Ovary (tissue), 9 donors: Measurements from ENCODE around the gene HMGCS2. TPM values are rescaled to one million over a fixed set of nuclear protein-coding genes. Genes with fewer than 3 reads are reported as not detected.

Experiments used
- DNase-seq, 5 donors: peaks; one replicate each; pipeline ENCODE4 v3.0.0-alpha.2; 2019 to 2020
- H3K27ac ChIP-seq, 2 donors: fragments of 200-600 bp; one replicate each; pipeline versions ENCODE4 v1.5.1 to v1.8.0; 2019 to 2022
- H3K27me3 ChIP-seq: fragments of 200-600 bp; one replicate; pipeline ENCODE4 v1.8.0; 2022
- H3K36me3 ChIP-seq: fragments of 200-600 bp; sonication (generic); one replicate; pipeline ENCODE4 v1.5.1; 2019
- H3K4me1 ChIP-seq: one replicate; pipeline ENCODE4 v1.8.1; 2013; ENCODE audit warnings: mild to moderate bottlenecking, moderate library complexity; ENCODE audit not compliant: insufficient read depth
- H3K4me3 ChIP-seq: fragments of 200-600 bp; sonication (generic); one replicate; pipeline ENCODE4 v1.5.1; 2017
- H3K9me3 ChIP-seq, 2 donors: fragments of 200-600 bp in 1 of 2; sonication (generic) in 1 of 2; one replicate each; pipeline versions ENCODE4 v1.5.1 to v1.8.1; 2013 to 2019; ENCODE audit warnings: mild to moderate bottlenecking in 1 of 2, moderate library complexity in 1 of 2
- CTCF ChIP-seq, 3 donors: fragments of 450-650 bp in 2 of 3; fragments of 200-600 bp in 1 of 3; IDR thresholded peaks; one replicate each; pipeline versions ENCODE4 v1.5.1 to v1.8.0; 2016 to 2022; ENCODE audit warnings: antibody characterized with exemption in 3 of 3, mild to moderate bottlenecking in 1 of 3
- EP300 ChIP-seq: sonication (generic); formaldehyde crosslinking; IDR thresholded peaks from one replicate; pipeline ENCODE4 v1.6.1; 2017; ENCODE audit warnings: antibody characterized with exemption
- POLR2A ChIP-seq: fragments of 450-650 bp; IDR thresholded peaks from one replicate; pipeline ENCODE4 v1.6.1; 2017; ENCODE audit warnings: antibody characterized with exemption, mild to moderate bottlenecking, moderate library complexity
- WGBS, 3 donors: extraction: QIAGEN DNeasy Blood & Tissue Kit in 1 of 3; methylation state at CpG; one replicate each; pipeline versions ENCODE4 v1.1.5 to v1.1.7; 2013 to 2017; 5-methylcytosine and 5-hydroxymethylcytosine counted together
- intact Hi-C, 4 donors: fragments of 100-400 bp; cut with DNase I; formaldehyde crosslinking; loops; one replicate each; pipeline versions ENCODE4 v1.11.0 to v1.15.1; 2022 to 2023
- polyA plus RNA-seq, 2 donors: library from polyadenylated mRNA; stranded (reverse); fragments of 200-250 nt in 1 of 2; fragments of 350-450 nt in 1 of 2; fragmentation: Illumina TruSeq in 1 of 2; extraction: RNeasy Lipid Tissue Mini Kit (QIAGEN cat#74804) in 1 of 2; gene quantifications; one replicate each; pipeline ENCODE4 v1.2.3, GENCODE V29; 2013 to 2014
- total RNA-seq, 7 donors: library from RNA; depleted of rRNA in 2 of 7; stranded (reverse); fragments of >200 nt in 2 of 7; fragmentation: NEBNext Ultra II Directional in 3 of 7; extraction: Animal tissue kit (Norgen Biotek cat#: 25700) in 3 of 7; gene quantifications; one replicate each; pipeline versions ENCODE4 v1.1.0 to v1.2.4, GENCODE V29; 2016 to 2023
- donor health status: DM: no; HTN: no; CAD: no; lungs with moderate emphysema.
- donor health status: DM: no; HTN: no; CAD: no.
- donor health status: Bipolar disorder and iron deficiency.
- donor health status: DM: yes; HTN: yes; CAD: no.
- donor health status: DM: no; HTN: no; CAD: no.
- donor health status: DM: yes; HTN: yes; CAD: no.

Gene HMGCS2
- total and polyA plus RNA-seq, 9 donors, result 0.12 to 1.7 (median 0.30) TPM; not detected in 2

GRCh38 chr1:119742202-119742601 is 26.5 kb downstream of the HMGCS2 start:
- intact Hi-C loops, result loop anchor here in 1 of 4 donors (10.0 kb wide), 1 partner anchor 63 kb away; no protein-coding TSS in a partner anchor
- no peaks in the 10 kb centered on the region for H3K36me3 ChIP-seq
- no peak for TF ChIP-seq CTCF (IDR thresholded peaks at IDR 0.05)
- TF ChIP-seq POLR2A, result no peak
- no peak for TF ChIP-seq EP300
- WGBS, 3 donors, result 68 to 73% (median 71%) methylated on average over 7 of the region's 7 CpGs
- no peaks in the 10 kb centered on the region for H3K27me3 ChIP-seq
- no peak overlapping the region for H3K27ac ChIP-seq
- no peaks in the 10 kb centered on the region for H3K9me3 ChIP-seq
- DNase-seq, result no peak
- H3K4me1 ChIP-seq, result peaks cover 8% of the 10 kb centered on the region
- H3K4me3 ChIP-seq, result no peak overlapping the region

- no peaks in the 10 kb centered on the region for H3K36me3 ChIP-seq
- H3K4me3 ChIP-seq, result no peak overlapping the region
- no peak for TF ChIP-seq POLR2A
- no peak for TF ChIP-seq EP300
- TF ChIP-seq CTCF (IDR thresholded peaks at IDR 0.05), result no peak
- 81 to 86% (median 84%) methylated on average over 13 of the region's 13 CpGs for WGBS, 3 donors
- no peaks in the 10 kb centered on the region for H3K27me3 ChIP-seq
- intact Hi-C loops, result loop anchor here in 1 of 4 donors (10.0 kb wide), 1 partner anchor 64 kb away; no protein-coding TSS in a partner anchor
- no peak overlapping the region for H3K27ac ChIP-seq
- H3K4me1 ChIP-seq, result peaks cover 11% of the 10 kb centered on the region
- DNase-seq, result no peak
- no peaks in the 10 kb centered on the region for H3K9me3 ChIP-seq
Observed at GRCh38 chr1:119740896-119741780, 27.6 kb downstream of the HMGCS2 start.

GRCh38 chr1:119740261-119740660 is 28.4 kb downstream of the HMGCS2 start:
- Histone ChIP-seq H3K27ac (no peak overlapping the region), H3K27me3 (no peaks in the 10 kb centered on the region), H3K9me3 (no peaks in the 10 kb centered on the region), H3K4me1 (peaks cover 11% of the 10 kb centered on the region), H3K4me3 (no peak overlapping the region), H3K36me3 (no peaks in the 10 kb centered on the region)
- TF ChIP-seq POLR2A (no peak), EP300 (no peak), CTCF (IDR thresholded peaks at IDR 0.05) (no peak)
- no peak for DNase-seq
- 94 to 99% (median 95%) methylated on average over 2 of the region's 2 CpGs for WGBS, 3 donors
- intact Hi-C loops, result loop anchor here in 1 of 4 donors (10.0 kb wide), 1 partner anchor 65 kb away; no protein-coding TSS in a partner anchor

GRCh38 chr1:119739150-119739549 is 29.6 kb downstream of the HMGCS2 start:
- H3K4me1 ChIP-seq, result peaks cover 11% of the 10 kb centered on the region
- no peaks in the 10 kb centered on the region for H3K36me3 ChIP-seq
- WGBS, 3 donors, result 57 to 64% (median 61%) methylated on average over 6 of the region's 6 CpGs
- DNase-seq, result no peak
- TF ChIP-seq CTCF (IDR thresholded peaks at IDR 0.05), result no peak
- no peak overlapping the region for H3K27ac ChIP-seq
- intact Hi-C loops, result no loop called here
- no peaks in the 10 kb centered on the region for H3K9me3 ChIP-seq
- H3K4me3 ChIP-seq, result no peak overlapping the region
- H3K27me3 ChIP-seq, result no peaks in the 10 kb centered on the region
